Upper lobe of left lung (tissue), 4 donors: ENCODE data around the gene PPP6C.

ENCODE experiments used
- POLR2AphosphoS5 ChIP-seq, 2 donors: sonication (generic); formaldehyde crosslinking; IDR thresholded peaks; one replicate each; pipeline ENCODE4 v1.5.1; 2017; ENCODE audit warnings: antibody characterized with exemption in 2 of 2
- TF ChIP-seq, protein P1 (sequence below), 6 experiments: fragments of 450-650 bp in 4 of 6; fragments of 200-600 bp in 2 of 6; sonication (generic) in 2 of 6; IDR thresholded peaks; one replicate each; pipeline ENCODE4 v1.5.1; 2016 to 2019; ENCODE audit warnings: antibody characterized with exemption in 6 of 6

DNA sequence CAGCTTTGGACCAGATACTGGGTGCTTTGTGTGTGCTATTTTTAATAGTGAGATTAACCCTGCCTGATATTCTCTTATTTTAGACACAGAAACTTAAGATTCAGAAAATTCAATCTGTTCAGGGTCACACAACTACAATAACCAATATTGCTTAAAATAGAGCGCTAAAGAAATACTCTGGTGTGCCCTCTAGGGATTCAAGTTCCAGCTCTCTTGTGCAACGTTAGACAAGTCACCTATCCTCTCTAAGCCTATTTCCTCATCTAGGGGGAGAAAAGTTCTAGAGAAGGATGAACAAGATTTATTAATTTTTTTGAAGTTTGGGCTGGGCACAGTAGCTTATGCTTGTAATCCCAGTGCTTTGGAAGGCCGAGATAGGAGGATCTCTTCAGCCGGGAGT is 44.2 kb downstream of the PPP6C start:
- TF ChIP-seq, protein P1, sequence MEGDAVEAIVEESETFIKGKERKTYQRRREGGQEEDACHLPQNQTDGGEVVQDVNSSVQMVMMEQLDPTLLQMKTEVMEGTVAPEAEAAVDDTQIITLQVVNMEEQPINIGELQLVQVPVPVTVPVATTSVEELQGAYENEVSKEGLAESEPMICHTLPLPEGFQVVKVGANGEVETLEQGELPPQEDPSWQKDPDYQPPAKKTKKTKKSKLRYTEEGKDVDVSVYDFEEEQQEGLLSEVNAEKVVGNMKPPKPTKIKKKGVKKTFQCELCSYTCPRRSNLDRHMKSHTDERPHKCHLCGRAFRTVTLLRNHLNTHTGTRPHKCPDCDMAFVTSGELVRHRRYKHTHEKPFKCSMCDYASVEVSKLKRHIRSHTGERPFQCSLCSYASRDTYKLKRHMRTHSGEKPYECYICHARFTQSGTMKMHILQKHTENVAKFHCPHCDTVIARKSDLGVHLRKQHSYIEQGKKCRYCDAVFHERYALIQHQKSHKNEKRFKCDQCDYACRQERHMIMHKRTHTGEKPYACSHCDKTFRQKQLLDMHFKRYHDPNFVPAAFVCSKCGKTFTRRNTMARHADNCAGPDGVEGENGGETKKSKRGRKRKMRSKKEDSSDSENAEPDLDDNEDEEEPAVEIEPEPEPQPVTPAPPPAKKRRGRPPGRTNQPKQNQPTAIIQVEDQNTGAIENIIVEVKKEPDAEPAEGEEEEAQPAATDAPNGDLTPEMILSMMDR (IDR thresholded peaks at IDR 0.05) = no peak
- TF ChIP-seq POLR2AphosphoS5 (IDR thresholded peaks at IDR 0.05) = no peak
